H9 (cell line): Measurements from ENCODE around the gene SLC2A8. TPM values are rescaled to one million over a fixed set of nuclear protein-coding genes. Genes with fewer than 3 reads are reported as not detected.

Experiments
- DNase-seq: peaks from one replicate; pipeline ENCODE4 v3.0.0-alpha.2; 2017
- H2AFZ ChIP-seq: one replicate; pipeline ENCODE4 v1.6.1; 2013; ENCODE audit warnings: mild to moderate bottlenecking, low read length, control low read depth, moderate library complexity
- H2AK5ac ChIP-seq: 2 replicates; pipeline ENCODE4 v1.6.1; 2013; ENCODE audit warnings: low read length, control low read depth, mixed read lengths; ENCODE audit not compliant: insufficient read length
- H2BK120ac ChIP-seq: one replicate; pipeline ENCODE4 v1.6.1; 2013; ENCODE audit warnings: low read depth, mild to moderate bottlenecking, low read length, control low read depth, inconsistent platforms; ENCODE audit not compliant: poor library complexity, severe bottlenecking
- H2BK12ac ChIP-seq: 2 replicates; pipeline ENCODE4 v1.6.1; 2013; ENCODE audit warnings: low read length, control low read depth, mixed read lengths, low read depth; ENCODE audit not compliant: insufficient read length
- H2BK15ac ChIP-seq: 2 replicates; pipeline ENCODE4 v1.6.1; 2013; ENCODE audit warnings: low read depth, low read length, control low read depth
- H2BK20ac ChIP-seq: one replicate; pipeline ENCODE4 v1.6.1; 2013; ENCODE audit warnings: low read depth, mild to moderate bottlenecking, low read length, control low read depth, inconsistent platforms; ENCODE audit not compliant: poor library complexity, severe bottlenecking
- H2BK5ac ChIP-seq: 2 replicates; pipeline ENCODE4 v1.6.1; 2013; ENCODE audit warnings: low read length, control low read depth, mixed read lengths; ENCODE audit not compliant: insufficient read length
- H3K14ac ChIP-seq: 2 replicates; pipeline ENCODE4 v1.6.1; 2013; ENCODE audit warnings: low read length, control low read depth; ENCODE audit not compliant: insufficient read depth
- H3K18ac ChIP-seq: 2 replicates; pipeline ENCODE4 v1.6.1; 2013; ENCODE audit warnings: low read depth, mild to moderate bottlenecking, mixed read lengths, low read length, control low read depth; ENCODE audit not compliant: insufficient read length
- H3K23ac ChIP-seq: 2 replicates; pipeline ENCODE4 v1.6.1; 2013; ENCODE audit warnings: low read length, control low read depth, mixed read lengths, low read depth; ENCODE audit not compliant: insufficient read length
- H3K23me2 ChIP-seq: 2 replicates; pipeline ENCODE4 v1.6.1; 2013; ENCODE audit warnings: low read depth, mild to moderate bottlenecking, mixed read lengths, low read length, control low read depth; ENCODE audit not compliant: insufficient read length, poor library complexity, severe bottlenecking
- H3K27ac ChIP-seq: 2 replicates; pipeline ENCODE4 v1.5.1; 2013; ENCODE audit warnings: low read length, control low read depth, mixed read lengths, low read depth; ENCODE audit not compliant: insufficient read length
- H3K27me3 ChIP-seq: 2 replicates; pipeline ENCODE4 v1.6.1; 2013; ENCODE audit warnings: low read length, control low read depth, inconsistent platforms; ENCODE audit not compliant: insufficient read depth
- H3K4ac ChIP-seq: 2 replicates; pipeline ENCODE4 v1.6.1; 2013; ENCODE audit warnings: low read depth, mild to moderate bottlenecking, control low read depth, inconsistent platforms, low read length, moderate library complexity
- H3K4me1 ChIP-seq: 2 replicates; pipeline ENCODE4 v1.6.1; 2013; ENCODE audit warnings: low read length, control low read depth, inconsistent platforms; ENCODE audit not compliant: insufficient read depth
- H3K4me2 ChIP-seq: 2 replicates; pipeline ENCODE4 v1.6.1; 2013; ENCODE audit warnings: low read length, control low read depth, mixed read lengths; ENCODE audit not compliant: insufficient read length, insufficient read depth
- H3K56ac ChIP-seq: 2 replicates; pipeline ENCODE4 v1.6.1; 2013; ENCODE audit warnings: low read depth, mild to moderate bottlenecking, mixed read lengths, low read length, control low read depth; ENCODE audit not compliant: insufficient read length
- H3K79me1 ChIP-seq: 2 replicates; pipeline ENCODE4 v1.6.1; 2013; ENCODE audit warnings: low read depth, mild to moderate bottlenecking, moderate library complexity, low read length, control low read depth, inconsistent platforms; ENCODE audit not compliant: insufficient read depth, poor library complexity, severe bottlenecking
- H3K79me2 ChIP-seq: 2 replicates; pipeline ENCODE4 v1.6.1; 2013; ENCODE audit warnings: low read length, control low read depth, inconsistent platforms; ENCODE audit not compliant: insufficient read depth
- H3K9ac ChIP-seq: 2 replicates; pipeline ENCODE4 v1.6.1; 2013; ENCODE audit warnings: low read length, control low read depth, mixed read lengths; ENCODE audit not compliant: insufficient read length; ENCODE audit errors: extremely low read depth
- H3K9me3 ChIP-seq: one replicate; pipeline ENCODE4 v1.6.1; 2013; ENCODE audit warnings: low read depth, low read length, inconsistent platforms; ENCODE audit not compliant: control insufficient read depth
- H3T11ph ChIP-seq: one replicate; pipeline ENCODE4 v1.6.1; 2013; ENCODE audit warnings: mild to moderate bottlenecking, low read length, control low read depth, inconsistent platforms
- H4K20me1 ChIP-seq: one replicate; pipeline ENCODE4 v1.6.1; 2013; ENCODE audit not compliant: control insufficient read depth, insufficient read length, insufficient read depth
- H4K5ac ChIP-seq: 2 replicates; pipeline ENCODE4 v1.6.1; 2013; ENCODE audit warnings: low read depth, mild to moderate bottlenecking, mixed read lengths, low read length, control low read depth; ENCODE audit not compliant: insufficient read length
- H4K8ac ChIP-seq: replicated peaks from 2 replicates; pipeline ENCODE4 v1.6.1; 2013; ENCODE audit warnings: low read length, control low read depth, mixed read lengths, low read depth; ENCODE audit not compliant: insufficient read length
- H4K91ac ChIP-seq: 2 replicates; pipeline ENCODE4 v1.6.1; 2013; ENCODE audit warnings: low read depth, mild to moderate bottlenecking, moderate library complexity, mixed read lengths, low read length, control low read depth; ENCODE audit not compliant: insufficient read length
- H3K27ac Mint-ChIP-seq, 3 experiments: 2 replicates in 2 of 3; 3 replicates in 1 of 3; pipeline ENCODE4 v1.8.0; 2020 to 2021; ENCODE audit warnings: mixed read lengths in 3 of 3, mild to moderate bottlenecking in 1 of 3, moderate library complexity in 1 of 3
- H3K27me3 Mint-ChIP-seq: 2 replicates; pipeline ENCODE4 v1.8.0; 2021; ENCODE audit warnings: low read depth, mild to moderate bottlenecking, moderate library complexity, mixed read lengths
- H3K36me3 Mint-ChIP-seq, 3 experiments: 2 replicates in 2 of 3; 3 replicates in 1 of 3; pipeline ENCODE4 v1.8.0; 2020 to 2021; ENCODE audit warnings: low read depth in 3 of 3, mixed read lengths in 3 of 3; ENCODE audit not compliant: insufficient read depth in 1 of 3
- H3K4me1 Mint-ChIP-seq, 2 experiments: 2 replicates each; pipeline ENCODE4 v1.8.0; 2020; ENCODE audit warnings: mixed read lengths in 2 of 2
- H3K4me3 Mint-ChIP-seq, 2 experiments: 2 replicates in 1 of 2; 3 replicates in 1 of 2; pipeline ENCODE4 v1.8.0; 2020 to 2021; ENCODE audit warnings: mild to moderate bottlenecking in 2 of 2, mixed read lengths in 2 of 2, moderate library complexity in 1 of 2
- H3K9me3 Mint-ChIP-seq, 2 experiments: 2 replicates in 1 of 2; 3 replicates in 1 of 2; pipeline ENCODE4 v1.8.0; 2020; ENCODE audit warnings: mild to moderate bottlenecking in 2 of 2, mixed read lengths in 2 of 2, moderate library complexity in 1 of 2
- WGBS: extraction: QIAGEN DNeasy Blood & Tissue Kit; methylation state at CpG from one replicate; pipeline ENCODE4 v1.1.7; 2013; ENCODE audit warnings: missing lambda C conversion rate, low lambda C conversion rate, mixed read lengths; ENCODE audit not compliant: insufficient read length; ENCODE audit errors: extremely low coverage; 5-methylcytosine and 5-hydroxymethylcytosine counted together
- total RNA-seq: library from RNA; stranded (reverse); gene quantifications from 2 replicates; pipeline ENCODE4 v1.2.1, GENCODE V29; 2021
- TF ChIP-seq, protein P1 (sequence below): fragments of 200-600 bp; sonication (generic); conservative IDR thresholded peaks from 3 replicates; pipeline ENCODE4 v1.8.0; 2021; ENCODE audit warnings: antibody characterized with exemption, mild to moderate bottlenecking

Gene SLC2A8
- total RNA-seq, 1 experiment from 2014 or later = 38.3 TPM

DNA sequence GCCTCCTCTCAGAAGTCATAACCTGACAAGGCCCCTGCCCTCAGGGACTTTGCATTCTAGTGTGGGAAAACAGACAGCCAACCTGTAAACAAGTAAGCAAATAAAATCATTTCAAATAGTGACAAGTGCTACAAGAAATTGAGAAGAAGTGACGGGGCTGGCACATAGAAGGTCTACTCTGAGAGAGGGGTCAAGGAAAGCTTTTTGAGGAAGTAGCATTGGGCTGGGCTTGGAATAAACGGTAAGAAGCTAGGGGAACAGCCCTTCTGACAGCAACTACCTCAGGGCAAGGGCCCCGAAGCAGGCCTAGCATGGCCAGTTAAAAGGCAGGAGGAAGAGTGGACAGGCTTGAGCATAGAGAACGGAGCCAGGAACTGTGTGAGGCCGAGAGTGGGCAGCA is 4.8 kb upstream of the SLC2A8 start:
- Mint-ChIP-seq H3K4me1 (peaks cover 25 to 32% of the 10 kb centered on the region in 2 experiments), H3K36me3 (no peaks in the 10 kb centered on the region), H3K9me3 (no peaks in the 10 kb centered on the region), H3K27me3 (peaks cover 11% of the 10 kb centered on the region), H3K4me3 (no peak overlapping the region; a peak in 1 of 5 replicates), H3K27ac (peak overlapping the region in 1 of 3 experiments; percentile 68; a peak in 1 of 7 replicates)
- no peak overlapping the region for H2BK5ac ChIP-seq
- H4K20me1 ChIP-seq = no peaks in the 10 kb centered on the region
- no peak overlapping the region for H2BK120ac ChIP-seq
- no peak overlapping the region for H3K4me2 ChIP-seq
- no peak overlapping the region for H2BK20ac ChIP-seq
- H4K5ac ChIP-seq = no peak overlapping the region
- H3K18ac ChIP-seq = no peak overlapping the region
- no peaks in the 10 kb centered on the region for H3K79me1 ChIP-seq
- H2AFZ ChIP-seq = no peak overlapping the region
- no peak overlapping the region for H4K91ac ChIP-seq
- H3K27ac ChIP-seq = no peak overlapping the region
- DNase-seq = no peak
- no peaks in the 10 kb centered on the region for H3K9me3 ChIP-seq
- H3K14ac ChIP-seq = no peak overlapping the region
- no peak overlapping the region for H3K56ac ChIP-seq
- H3T11ph ChIP-seq = no peak overlapping the region
- no peak overlapping the region for H3K23ac ChIP-seq
- H3K4ac ChIP-seq = no peak overlapping the region
- no peak overlapping the region for H2AK5ac ChIP-seq
- TF ChIP-seq, protein P1, sequence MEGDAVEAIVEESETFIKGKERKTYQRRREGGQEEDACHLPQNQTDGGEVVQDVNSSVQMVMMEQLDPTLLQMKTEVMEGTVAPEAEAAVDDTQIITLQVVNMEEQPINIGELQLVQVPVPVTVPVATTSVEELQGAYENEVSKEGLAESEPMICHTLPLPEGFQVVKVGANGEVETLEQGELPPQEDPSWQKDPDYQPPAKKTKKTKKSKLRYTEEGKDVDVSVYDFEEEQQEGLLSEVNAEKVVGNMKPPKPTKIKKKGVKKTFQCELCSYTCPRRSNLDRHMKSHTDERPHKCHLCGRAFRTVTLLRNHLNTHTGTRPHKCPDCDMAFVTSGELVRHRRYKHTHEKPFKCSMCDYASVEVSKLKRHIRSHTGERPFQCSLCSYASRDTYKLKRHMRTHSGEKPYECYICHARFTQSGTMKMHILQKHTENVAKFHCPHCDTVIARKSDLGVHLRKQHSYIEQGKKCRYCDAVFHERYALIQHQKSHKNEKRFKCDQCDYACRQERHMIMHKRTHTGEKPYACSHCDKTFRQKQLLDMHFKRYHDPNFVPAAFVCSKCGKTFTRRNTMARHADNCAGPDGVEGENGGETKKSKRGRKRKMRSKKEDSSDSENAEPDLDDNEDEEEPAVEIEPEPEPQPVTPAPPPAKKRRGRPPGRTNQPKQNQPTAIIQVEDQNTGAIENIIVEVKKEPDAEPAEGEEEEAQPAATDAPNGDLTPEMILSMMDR = no peak
- no peaks in the 10 kb centered on the region for H3K79me2 ChIP-seq
- no peak overlapping the region for H2BK12ac ChIP-seq
- no peak overlapping the region for H3K9ac ChIP-seq
- no peak overlapping the region for H4K8ac ChIP-seq
- H3K4me1 ChIP-seq = no peaks in the 10 kb centered on the region; the same call in 1 of the 2 replicates
- no peaks in the 10 kb centered on the region for H3K27me3 ChIP-seq
- no peak overlapping the region for H2BK15ac ChIP-seq
- H3K23me2 ChIP-seq = peaks cover 6% of the 10 kb centered on the region
- no CpG with 5 or more reads among the region's 5 CpGs for WGBS
